Activated naive CD4-positive, alpha-beta T cell treated with anti-CD3 and anti-CD28 coated beads, Interleukin-2, amount 50 U/mL, for 16 hours (primary cell): ENCODE measurements around the gene ARHGDIA.

Experiments used
- DNase-seq: peaks from one replicate; pipeline ENCODE4 v3.0.0-alpha.2; 2020

Gene ARHGDIA

GRCh38 chr17:81905993-81906392 lies 34.9 kb upstream of the ARHGDIA start:
- DNase-seq, result no peak

- DNase-seq, result no peak
Observed at GRCh38 chr17:81905424-81905875, 34.3 kb upstream of the ARHGDIA start.

GRCh38 chr17:81904600-81905423 lies 33.7 kb upstream of the ARHGDIA start:
- no peak for DNase-seq

GRCh38 chr17:81903896-81904599 lies 32.9 kb upstream of the ARHGDIA start:
- no peak for DNase-seq

GRCh38 chr17:81903415-81903831 lies 32.3 kb upstream of the ARHGDIA start:
- no peak for DNase-seq

GRCh38 chr17:81902653-81903414 lies 31.7 kb upstream of the ARHGDIA start:
- no peak for DNase-seq

GRCh38 chr17:81902023-81902652 lies 31.0 kb upstream of the ARHGDIA start, which contains the start of gene NPB:
TSS of gene NPB (plus strand) at chr17:81902238. CDS start at chr17:81902278, 40 bp downstream.
- no peak for DNase-seq

- no peak for DNase-seq
Observed at GRCh38 chr17:81901167-81902022, 30.3 kb upstream of the ARHGDIA start.

GRCh38 chr17:81900181-81900820 lies 29.2 kb upstream of the ARHGDIA start:
- no peak for DNase-seq

GRCh38 chr17:81899514-81900166 lies 28.5 kb upstream of the ARHGDIA start:
- no peak for DNase-seq

- no peak for DNase-seq
Observed at GRCh38 chr17:81898885-81899284, 27.7 kb upstream of the ARHGDIA start.

GRCh38 chr17:81898029-81898866 lies 27.1 kb upstream of the ARHGDIA start:
- no peak for DNase-seq

GRCh38 chr17:81895400-81895799 lies 24.3 kb upstream of the ARHGDIA start:
- no peak for DNase-seq

GRCh38 chr17:81891303-81891552 lies 20.1 kb upstream of the ARHGDIA start:
- no peak for DNase-seq

GRCh38 chr17:81890447-81891302 lies 19.5 kb upstream of the ARHGDIA start:
- DNase-seq, result no peak

- no peak for DNase-seq
Observed at GRCh38 chr17:81889602-81890001, 18.5 kb upstream of the ARHGDIA start.

- no peak for DNase-seq
Observed at GRCh38 chr17:81888988-81889595, 18.0 kb upstream of the ARHGDIA start.
